GM19324 (cell line): ENCODE data around the gene HACE1.
"Not testable (repeated sequence)": the region's sequence is repeated elsewhere in the genome, so short reads cannot be mapped to it uniquely, and the experiment has no call there.

Experiments
- ATAC-seq: cut with Tn5 transposase; IDR thresholded peaks from one replicate; pipeline ENCODE4 v1.9.1; 2021; ENCODE audit warnings: mild to moderate bottlenecking, moderate library complexity; ENCODE audit not compliant: unreplicated experiment, low FRiP score

HACE1 gene

DNA sequence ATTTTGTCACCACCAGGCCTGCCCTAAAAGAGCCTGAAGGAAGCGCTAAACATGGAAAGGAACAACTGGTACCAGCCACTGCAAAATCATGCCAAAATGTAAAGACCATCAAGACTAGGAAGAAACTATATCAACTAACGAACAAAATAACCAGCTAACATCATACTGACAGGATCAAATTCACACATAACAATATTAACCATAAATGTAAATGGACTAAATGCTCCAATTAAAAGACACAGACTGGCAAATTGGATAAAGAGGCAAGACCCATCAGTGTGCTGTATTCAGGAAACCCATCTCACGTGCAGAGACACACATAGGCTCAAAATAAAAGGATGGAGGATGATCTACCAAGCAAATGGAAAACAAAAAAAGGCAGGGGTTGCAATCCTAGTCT, 120.6 kb downstream of the HACE1 start:
- not testable (repeated sequence) for ATAC-seq

DNA sequence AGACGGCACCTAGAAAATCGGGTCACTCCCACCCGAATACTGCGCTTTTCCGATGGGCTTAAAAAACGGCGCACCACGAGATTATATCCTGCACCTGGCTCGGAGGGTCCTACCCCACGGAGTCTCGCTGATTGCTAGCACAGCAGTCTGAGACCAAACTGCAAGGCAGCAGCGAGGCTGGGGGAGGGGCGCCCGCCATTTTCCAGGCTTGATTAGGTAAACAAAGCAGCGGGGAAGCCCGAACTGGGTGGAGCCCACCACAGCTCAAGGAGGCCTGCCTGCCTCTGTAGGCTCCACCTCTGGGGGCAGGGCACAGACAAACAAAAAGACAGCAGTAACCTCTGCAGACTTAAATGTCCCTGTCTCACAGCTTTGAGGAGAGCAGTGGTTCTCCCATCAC, 122.2 kb downstream of the HACE1 start:
- ATAC-seq: not testable (repeated sequence)

DNA sequence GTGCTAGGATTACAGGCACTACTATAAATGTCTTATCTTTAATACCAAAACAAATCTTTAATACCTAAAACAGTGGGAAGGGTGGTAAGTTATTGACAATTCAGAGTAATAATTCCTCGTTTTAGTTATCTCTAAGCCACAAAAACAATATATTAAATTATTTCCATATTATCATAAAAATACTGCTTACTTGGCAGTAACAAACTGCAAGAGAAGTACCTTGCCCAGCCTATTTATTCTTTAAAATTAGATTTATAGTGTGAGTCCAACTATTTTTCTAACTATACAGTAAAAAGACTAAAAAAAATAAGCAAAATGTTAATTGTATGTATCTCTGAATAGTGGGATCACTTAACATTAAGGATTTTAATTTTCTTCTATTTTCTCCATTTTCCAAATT, 123.2 kb downstream of the HACE1 start:
- ATAC-seq: no peak

DNA sequence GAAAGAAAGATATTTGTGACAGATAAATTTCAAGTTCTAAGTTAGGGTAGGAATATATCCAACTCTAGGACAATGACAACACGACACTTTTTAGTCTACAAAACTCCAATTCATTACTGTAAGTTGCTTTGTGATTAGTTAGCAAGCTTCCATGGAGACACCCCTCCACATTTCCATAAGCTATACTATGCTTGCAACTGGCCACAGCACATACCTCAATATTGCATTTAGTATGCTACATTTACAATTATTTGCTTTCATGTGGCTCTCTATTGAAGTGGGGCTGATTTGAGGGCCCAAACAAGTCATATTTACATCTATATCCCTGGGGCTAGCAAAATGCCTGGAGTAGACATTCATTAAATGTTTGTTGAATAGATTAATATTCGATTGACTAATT, 129.3 kb downstream of the HACE1 start:
- ATAC-seq: no peak

DNA sequence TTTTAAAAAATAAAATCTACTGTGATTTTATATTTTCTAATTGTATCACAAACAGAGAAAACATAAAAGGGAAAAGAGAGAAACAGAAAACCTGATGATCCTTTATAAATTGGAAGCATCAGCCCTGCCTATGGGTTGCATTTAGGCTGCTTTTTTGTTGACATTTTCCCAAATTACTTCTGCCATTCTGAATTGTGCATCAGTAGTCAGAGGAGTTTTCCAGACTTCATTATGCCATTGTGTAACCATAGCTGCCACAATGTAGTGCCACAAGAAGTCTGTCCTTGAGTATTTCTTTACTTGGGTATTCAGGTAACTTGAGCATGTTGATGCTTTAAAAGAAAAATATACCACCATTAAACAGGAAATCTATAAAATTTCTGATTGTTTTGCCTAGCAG, 130.3 kb downstream of the HACE1 start:
- no peak for ATAC-seq

DNA sequence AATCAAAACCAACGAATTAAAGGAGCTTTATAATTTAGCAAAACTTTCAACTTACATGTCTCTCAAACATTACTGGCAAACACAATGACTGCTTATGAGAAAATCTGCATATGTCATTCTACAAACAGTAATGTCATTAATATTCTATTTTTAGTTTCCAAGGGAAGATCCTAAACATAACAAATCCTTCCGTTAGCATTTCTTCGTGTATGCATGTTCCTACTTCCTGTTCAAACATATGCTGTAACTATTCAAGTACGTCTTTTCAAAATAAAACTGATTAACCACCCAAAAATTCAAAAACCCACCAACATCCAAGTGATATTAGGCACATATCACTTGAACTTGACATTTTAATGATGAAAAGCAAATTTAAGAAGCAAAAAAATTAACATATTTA, 131.3 kb downstream of the HACE1 start:
- no peak for ATAC-seq

DNA sequence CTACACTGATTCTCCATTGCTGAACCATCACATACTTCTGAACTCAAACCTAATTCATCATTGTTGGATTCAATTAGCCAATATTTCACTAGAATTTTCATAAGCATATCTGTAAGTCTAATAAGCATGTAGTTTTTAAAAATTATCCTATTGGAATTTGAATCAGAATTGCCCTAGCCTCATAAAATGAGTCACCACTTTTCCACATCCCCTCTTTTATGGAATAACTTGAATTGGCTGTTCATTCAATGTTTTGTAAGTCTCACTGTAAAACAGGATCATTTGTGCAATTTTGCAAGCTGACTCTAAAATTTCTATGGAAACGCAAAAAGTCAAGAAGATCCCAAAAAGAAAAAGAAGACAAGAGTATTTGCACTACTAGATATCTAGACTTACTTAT, 141.0 kb downstream of the HACE1 start:
- no peak for ATAC-seq

DNA sequence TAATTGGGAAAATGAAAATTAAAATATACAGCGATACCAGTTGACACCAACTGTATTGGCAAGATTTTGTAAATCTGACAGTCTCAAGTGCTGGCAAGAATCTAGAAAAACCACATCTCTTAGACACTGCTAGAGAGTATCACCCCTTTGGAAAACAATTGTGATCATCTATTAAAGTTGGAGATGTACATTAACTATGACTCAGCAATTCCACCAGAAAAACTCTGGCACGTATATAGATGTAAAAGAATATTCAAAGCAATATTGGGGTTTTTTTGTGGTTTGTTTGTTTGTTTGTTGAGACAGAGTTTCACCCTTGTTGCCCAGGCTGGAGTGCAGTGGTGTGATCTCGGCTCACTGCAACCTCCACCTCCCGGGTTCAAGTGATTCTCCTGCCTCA, 142.9 kb downstream of the HACE1 start:
- ATAC-seq: no peak

DNA sequence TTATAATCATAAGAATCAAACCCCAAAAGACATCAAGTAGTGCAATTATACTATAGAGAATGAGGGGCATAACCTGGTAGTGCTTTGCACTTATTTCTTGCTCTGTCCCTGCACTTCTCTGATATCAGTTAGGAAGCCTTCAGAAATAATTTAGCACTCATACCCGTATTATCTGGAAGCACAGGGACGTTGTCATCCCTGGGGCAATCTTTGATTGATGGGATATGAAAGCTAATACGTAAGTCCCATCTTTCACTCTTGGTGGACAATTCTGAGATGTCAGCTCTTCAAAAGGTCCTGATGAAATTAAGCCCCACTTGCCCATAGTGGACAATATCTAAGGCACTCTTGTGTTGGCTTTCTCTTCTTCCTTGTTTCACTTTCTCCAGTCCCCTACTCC, 144.9 kb downstream of the HACE1 start:
- no peak for ATAC-seq

DNA sequence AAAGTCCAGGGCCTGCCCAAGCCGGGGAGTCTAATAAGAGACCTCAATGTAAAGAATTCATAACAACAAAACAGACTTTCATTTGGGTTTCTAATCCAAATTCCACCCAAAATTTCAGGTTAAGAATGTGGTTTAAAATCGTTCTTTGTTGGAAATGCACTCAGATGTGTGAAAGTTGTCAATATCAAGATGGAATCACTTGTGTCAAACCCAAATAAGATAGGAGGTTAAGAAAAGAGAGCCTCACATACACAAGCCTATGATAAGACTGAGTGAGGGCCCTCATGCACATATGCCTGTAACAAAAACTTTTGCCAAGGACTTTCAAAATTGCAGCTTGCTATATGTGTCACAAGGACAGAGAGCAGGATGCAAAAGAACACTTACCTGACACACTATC, 145.7 kb downstream of the HACE1 start:
- ATAC-seq: no peak

DNA sequence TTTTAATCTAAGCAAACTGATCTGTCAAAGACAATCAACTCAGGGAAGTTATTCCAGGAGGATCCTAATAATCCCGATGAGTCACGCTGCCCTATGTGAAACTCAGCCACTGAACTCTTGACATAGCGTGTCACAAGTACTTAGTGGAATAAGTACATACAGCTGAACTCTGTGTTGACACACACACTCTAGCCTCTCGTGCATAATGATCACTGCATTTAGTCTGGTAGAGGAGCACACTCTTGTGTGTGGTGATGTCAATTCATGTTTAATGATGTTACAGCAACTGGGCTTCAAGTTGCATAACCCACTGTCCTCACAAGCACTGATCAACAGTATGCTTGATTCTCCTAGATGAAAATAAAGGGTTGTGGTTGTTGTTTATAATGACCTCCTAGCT, 148.3 kb downstream of the HACE1 start:
- no peak for ATAC-seq

DNA sequence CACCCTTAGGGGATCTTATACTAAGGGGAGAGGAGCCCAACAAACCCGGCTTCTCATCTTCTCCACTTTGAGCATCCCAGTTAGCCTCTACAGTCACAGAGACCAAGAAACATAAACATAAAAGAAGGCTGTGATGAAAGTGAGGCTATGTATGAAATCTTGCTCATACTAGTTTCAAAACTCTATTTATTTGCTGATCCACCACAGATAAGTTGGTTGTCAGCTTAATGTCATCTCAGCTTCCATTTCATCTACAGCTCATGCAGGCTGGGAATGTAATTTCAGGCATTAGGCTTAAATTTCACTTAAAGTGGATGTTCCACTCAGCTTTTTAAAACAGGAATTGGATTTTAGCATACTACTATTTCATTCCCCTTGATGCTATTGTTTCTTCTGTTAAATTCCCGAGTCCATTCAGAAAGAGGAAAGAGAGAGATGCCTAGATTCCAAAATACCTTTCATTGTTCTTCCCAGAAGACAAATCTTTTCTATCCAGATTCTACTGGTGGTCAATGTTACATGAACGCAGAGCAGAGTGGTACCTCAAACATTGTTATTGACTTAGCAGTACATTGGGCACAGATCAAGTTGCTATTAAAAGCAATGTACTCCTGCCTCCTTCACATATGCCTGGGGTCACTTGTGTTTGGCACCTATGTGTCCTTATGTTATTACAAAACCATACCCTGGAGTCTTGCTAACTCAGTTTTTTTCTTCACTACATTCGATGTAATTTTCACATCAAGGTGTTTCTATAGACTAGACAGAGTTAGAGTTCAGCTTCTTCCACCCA, 149.0 kb downstream of the HACE1 start:
- no peak for ATAC-seq

DNA sequence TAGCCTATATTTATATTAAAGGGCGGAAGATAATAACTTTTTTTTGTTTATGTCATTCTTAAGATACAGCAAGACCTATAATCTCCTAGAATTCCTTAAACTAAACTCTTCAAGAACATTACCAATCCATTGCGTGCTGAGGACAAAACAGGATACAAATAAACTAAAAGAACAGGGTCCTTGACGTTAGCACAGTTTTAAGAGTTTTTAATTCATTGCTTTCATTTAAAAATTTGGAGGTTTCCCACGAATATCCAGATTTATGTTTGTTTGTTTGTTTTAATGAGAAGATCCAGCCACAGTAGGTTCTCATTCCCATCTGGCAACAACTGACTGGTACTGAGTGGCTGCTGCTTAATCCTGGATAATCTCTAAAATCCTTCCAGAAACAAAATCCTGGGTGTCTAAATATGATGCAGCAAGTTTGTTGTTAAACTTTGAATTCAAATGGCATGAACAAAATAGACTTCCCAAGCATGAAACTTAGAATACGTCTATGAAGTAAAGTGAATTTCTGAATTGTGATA, 153.7 kb downstream of the HACE1 start:
- ATAC-seq: no peak

DNA sequence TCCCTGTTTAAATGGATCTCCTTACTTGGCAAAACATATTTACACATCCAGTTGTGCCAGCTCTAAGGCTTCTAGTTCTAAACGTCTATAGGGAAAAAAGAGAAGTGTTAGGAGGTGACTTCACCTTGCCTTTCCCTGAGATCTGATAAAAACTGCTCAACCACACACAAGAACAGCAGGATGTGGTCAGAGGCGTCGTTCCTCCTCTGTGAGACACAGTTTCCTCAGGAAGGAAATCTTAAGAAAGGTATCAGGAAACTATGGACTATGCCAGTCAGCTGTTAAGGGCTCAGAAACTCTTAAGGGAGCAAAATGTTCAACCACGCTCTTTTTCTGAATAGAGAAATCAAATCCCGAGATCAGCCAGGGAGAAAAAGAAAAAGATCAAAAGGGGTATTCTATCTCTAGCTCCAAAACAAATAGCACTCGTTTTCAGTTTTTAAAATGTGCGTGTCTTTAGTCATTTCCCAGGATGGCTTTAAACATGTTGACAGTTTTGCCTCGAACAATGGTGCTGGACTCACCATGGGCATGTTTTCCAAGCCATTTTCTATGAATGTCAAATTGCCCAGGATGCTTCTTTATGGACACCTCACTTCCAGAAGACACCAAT, 154.5 kb downstream of the HACE1 start:
- no peak for ATAC-seq

DNA sequence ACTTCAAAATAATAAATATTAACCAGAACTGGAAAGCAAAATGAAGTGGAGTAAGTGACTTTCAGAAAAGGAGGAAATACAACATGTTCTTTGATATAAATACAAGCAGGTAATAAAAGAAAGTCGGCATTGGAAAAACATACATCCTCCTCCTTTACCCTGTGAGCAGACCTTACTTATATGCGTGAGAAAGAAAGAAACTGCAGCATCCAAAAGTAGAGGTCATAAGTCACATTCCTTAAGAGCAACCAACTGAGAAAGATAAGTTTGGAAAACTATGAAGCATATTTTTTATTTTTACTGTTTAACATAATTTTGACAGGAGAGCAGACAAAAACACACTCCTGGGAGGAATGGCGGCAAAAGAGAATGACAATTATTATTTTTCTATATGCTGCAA, 155.5 kb downstream of the HACE1 start:
- no peak for ATAC-seq

DNA sequence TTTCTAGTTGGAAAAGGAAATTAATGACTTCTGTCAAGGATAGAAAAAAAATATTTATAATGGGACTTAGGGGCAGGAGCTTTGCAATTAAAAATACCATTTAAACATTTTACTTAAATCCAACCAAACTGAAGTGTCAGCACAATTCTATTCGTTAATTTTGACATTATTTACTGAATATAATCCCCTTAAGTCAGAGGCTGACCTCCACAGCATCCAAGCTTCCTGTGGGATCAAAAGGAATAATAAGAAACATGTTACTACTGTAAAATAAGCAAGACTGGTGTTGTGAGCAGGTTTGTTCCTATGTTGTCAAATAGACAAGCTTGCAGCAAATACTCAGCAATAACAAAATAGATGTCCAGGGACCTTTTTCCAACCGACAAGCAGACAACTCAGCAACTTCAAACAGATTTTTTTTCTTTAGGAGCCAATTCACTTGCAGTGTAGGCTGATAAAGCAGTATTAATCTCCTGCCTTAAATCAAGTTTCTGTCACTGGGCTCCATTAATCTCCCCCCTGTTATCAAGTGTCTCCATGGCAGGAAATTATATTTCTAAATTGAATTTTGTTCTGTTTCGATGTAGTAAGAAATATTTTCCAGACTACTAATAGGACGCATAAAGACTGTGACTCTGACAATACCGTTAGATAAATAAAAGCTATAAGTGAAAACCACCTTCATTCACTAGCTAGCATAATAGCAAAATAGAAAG, 157.4 kb downstream of the HACE1 start:
- no peak for ATAC-seq

DNA sequence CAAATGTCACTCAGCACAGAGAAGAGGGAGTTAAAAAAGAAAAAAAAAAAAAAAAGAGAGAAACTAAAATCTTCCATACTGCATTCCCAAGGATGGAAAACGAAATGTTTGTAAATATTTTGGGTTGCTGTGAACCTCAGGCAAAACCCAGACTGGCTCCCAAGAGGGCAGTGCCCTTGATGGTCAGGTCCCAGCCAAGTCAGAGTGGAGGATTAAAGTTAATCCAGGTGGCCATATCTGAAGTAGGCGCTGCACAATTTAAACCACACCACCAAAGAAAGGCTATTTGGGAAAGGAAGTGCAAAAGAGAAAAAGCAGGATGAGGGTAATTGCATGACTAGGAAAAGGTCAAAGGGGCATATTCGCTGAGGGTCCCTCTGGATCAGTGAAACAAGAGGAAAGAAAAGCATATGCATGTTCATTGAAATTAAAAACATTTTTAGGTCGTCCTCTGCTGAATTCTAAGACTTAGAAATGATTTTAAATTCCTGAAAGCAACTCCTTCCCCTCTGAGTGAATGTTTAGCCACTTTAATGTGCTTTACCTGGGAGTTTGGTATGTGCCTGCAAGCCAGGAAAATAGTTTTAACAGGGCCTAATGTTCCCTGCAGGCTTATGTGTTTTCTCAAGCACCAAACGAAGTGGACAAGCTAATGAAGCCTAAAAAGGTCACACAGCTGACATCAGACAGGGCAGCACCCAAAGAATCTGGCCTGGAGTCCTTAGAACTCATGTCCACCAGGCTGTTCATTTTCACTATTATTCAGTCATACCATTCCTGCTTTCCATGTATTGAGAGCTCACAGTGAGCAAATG, 159.1 kb downstream of the HACE1 start:
- ATAC-seq: no peak

DNA sequence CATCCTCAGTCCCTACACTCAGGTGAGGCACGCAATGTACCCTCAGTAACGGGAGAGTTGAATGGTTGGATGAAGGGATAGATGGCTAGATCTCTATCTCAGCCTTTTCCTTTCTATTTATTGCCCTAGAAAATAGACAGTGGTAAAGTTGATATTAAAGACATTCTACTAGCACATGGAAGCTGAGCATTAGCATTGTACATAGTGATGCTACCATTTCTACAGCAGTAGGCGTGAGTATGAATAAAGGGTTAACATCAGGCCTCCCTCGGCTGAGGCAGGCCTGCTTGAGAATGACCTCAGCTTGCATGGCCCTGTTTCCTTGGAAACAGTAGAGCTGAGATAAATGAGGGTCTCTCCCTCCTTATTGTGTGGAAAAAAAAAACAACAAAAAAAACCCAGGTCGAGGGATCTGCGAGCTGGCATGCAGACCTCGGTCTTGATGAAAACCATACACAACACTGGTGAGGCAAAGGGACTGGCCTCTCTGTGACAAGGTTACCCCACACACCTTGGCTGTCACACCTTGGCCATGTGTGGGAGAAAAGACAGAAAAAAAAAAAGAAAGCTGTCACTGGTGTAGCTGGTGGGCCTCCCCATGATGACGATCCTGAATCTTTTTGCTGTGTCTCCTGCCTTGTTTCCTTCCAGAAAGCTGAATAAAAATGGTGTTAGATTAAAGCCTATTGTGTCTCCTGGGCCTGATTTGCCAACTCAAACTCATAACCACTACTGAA, 160.0 kb downstream of the HACE1 start:
- no peak for ATAC-seq

DNA sequence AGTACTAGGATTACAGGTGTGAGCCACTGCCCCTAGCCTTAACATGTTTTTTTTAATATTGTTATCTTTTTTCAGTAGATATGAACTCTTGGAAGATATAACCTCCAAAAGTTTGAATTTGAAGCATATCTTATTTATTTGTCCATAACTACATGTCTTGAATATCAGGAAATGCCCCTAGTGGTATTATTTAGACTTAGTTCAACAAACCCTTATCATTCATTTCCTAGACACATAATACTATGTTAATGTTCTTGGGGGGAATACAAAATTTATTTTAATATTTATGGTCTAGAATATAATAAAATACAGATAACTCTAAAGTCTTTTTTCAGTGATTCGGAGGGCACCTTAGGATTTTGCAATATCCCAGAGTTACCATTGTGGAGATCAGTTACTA, 160.7 kb downstream of the HACE1 start:
- no peak for ATAC-seq

DNA sequence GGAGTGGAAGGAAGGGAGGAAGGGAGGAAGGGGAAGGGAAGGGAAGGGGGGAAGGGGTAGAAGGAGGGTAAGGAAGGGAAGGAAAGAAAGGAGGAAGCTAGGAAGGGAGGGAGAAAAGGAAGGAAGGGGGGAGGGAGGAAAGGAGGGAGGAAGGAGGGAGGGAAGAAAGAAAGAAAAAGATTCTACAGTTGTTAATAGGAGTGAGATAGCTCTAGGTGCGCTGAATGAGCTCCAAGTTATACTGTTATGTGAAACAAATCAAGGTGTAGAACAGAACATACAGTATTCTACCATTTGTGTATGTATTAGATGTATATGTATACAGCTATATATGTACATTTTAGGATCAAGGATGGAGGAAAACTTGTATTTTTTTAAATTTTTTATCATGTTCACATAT, 167.7 kb downstream of the HACE1 start:
- ATAC-seq: no peak
